HepG2 (cell line): ENCODE results near the gene TRIM67. TPM values are rescaled to one million over a fixed set of nuclear protein-coding genes. Genes with fewer than 3 reads are reported as not detected.

Experiments used
- KDM3A ChIP-seq: IDR thresholded peaks from 2 replicates; pipeline ENCODE4 v1.6.1; 2018; ENCODE audit warnings: low read depth, missing compliant biosample characterization
- ZNF335 ChIP-seq: sonication (generic); formaldehyde crosslinking; IDR thresholded peaks from 2 replicates; pipeline ENCODE4 v1.4.0; 2020; ENCODE audit warnings: missing genetic modification reagents
- ZNF784 ChIP-seq: sonication (generic); formaldehyde crosslinking; IDR thresholded peaks from 2 replicates; pipeline ENCODE4 v1.5.1; 2020; ENCODE audit warnings: missing genetic modification reagents, mild to moderate bottlenecking, borderline replicate concordance
- polyA plus RNA-seq, 8 experiments: library from polyadenylated mRNA; depleted of rRNA in 3 of 8; stranded (reverse) in 7 of 8; unstranded in 1 of 8; fragments of >200 nt; fragmentation: Illumina TruSeq in 4 of 8; extraction: Trizol in 4 of 8; gene quantifications; 2 replicates each; pipeline versions ENCODE4 v1.2.1 to v1.2.3, GENCODE V29; 2011 to 2016; ENCODE audit warnings: low read depth in 4 of 8, missing spikeins in 1 of 8, mixed read lengths in 1 of 8; ENCODE audit not compliant: insufficient read depth in 1 of 8
- total RNA-seq, 5 experiments: library from RNA; depleted of rRNA; stranded (reverse); fragments of >200 nt; fragmentation: Illumina TruSeq; extraction: Trizol; gene quantifications; 2 replicates each; pipeline ENCODE4 v1.2.3, GENCODE V29; 2016; ENCODE audit warnings: low read depth in 1 of 5
- TF ChIP-seq, protein P1 (sequence below): sonication (generic); formaldehyde crosslinking; IDR thresholded peaks from 2 replicates; pipeline ENCODE4 v1.4.0; 2020; ENCODE audit warnings: mild to moderate bottlenecking, missing genetic modification reagents

Gene TRIM67
- total and polyA plus RNA-seq, 2 of the 13 experiments (the other 11 are each of a cell fraction or from before 2014, with no cell fraction given) = not detected

DNA sequence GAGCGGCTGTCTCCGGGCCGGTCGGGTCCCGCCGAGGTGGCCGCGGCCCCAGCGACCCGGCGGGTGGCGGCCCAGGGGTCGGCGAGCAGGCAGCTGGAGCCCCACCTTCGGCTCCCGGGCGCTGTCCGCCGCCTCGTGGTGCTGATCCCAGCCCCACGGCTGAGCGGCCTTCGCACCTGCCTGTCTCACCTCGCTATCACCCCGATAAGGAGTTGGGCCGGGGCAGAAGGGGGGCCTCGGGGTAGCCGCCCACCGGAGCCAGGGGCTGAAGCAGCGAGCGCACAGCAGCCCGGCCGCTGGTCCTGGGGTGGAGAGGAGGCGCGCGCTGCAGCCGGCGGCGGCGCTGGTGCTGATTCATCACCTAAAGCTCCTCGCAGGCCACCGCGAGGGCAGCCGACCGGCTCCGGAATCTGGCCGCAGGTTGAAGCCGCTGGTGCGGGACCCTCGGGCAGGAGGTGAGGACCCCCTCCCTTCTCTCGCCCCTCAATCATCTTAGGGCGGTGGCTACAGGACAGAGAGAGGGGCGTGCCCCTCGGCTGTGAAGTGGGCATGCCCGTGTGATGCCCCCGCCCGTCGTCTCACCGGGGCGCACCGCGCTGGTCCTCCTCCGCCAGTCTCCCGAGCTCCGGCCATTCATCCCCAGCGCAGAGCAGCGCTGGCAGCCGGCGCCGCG, 575 bp downstream of the TRIM67 start (continued):
- TF ChIP-seq, protein P1, sequence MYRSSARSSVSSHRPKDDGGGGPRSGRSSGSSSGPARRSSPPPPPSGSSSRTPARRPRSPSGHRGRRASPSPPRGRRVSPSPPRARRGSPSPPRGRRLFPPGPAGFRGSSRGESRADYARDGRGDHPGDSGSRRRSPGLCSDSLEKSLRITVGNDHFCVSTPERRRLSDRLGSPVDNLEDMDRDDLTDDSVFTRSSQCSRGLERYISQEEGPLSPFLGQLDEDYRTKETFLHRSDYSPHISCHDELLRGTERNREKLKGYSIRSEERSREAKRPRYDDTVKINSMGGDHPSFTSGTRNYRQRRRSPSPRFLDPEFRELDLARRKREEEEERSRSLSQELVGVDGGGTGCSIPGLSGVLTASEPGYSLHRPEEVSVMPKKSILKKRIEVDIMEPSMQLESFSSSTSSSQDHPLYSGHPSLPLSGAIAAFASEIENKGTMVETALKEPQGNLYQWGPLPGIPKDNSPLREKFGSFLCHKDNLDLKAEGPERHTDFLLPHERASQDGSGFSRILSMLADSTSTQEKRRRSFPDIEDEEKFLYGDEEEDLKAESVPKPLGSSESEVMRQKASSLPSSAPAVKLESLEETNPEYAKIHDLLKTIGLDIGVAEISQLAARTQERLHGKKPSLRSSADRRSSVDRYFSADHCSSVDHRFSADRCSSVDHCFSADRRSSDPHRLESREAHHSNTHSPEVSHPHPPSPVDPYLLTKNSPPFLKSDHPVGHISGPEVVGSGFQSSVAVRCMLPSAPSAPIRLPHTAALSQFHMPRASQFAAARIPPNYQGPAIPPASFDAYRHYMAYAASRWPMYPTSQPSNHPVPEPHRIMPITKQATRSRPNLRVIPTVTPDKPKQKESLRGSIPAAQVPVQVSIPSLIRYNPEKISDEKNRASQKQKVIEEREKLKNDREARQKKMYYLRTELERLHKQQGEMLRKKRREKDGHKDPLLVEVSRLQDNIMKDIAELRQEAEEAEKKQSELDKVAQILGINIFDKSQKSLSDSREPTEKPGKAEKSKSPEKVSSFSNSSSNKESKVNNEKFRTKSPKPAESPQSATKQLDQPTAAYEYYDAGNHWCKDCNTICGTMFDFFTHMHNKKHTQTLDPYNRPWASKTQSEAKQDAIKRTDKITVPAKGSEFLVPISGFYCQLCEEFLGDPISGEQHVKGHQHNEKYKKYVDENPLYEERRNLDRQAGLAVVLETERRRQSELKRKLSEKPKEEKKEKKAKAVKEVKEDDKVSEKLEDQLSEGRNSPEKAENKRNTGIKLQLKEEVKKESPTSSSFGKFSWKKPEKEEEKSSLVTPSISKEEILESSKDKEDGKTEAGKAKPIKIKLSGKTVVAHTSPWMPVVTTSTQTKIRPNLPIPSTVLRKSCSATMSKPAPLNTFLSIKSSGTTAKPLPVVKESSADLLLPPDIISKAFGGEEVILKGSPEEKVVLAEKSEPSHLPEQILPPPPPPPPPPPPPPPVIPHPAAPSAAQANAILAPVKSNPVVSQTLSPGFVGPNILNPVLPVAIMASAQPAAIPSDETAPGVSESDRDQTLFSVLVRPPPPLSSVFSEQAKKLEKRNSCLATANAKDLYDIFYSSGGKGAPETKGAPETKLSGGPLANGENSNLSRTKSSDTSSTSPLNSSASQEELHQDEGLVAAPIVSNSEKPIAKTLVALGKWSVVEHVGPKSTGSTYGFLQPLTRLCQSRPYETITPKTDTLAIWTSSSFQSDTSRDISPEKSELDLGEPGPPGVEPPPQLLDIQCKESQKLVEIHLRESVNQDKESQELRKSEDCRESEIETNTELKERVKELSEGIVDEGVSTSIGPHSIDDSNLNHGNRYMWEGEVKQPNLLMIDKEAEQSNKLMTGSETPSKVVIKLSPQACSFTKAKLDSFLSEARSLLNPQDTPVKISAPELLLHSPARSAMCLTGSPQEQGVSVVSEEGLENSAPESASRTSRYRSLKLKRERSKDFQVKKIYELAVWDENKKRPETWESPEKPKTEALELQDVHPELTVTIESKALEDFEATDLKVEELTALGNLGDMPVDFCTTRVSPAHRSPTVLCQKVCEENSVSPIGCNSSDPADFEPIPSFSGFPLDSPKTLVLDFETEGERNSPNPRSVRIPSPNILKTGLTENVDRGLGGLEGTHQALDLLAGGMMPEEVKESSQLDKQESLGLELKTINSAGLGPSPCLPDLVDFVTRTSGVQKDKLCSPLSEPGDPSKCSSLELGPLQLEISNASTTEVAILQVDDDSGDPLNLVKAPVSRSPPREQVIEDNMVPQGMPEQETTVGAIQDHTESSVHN (CRISPR knock-in tag) = no peak
- TF ChIP-seq KDM3A = no peak
- 0 out of 2 replicates have a peak, but pooled peaks have one; percentile 65 for TF ChIP-seq ZNF335 (CRISPR knock-in tag)
- peak; percentile 62; the same call in 1 of the 2 replicates for TF ChIP-seq ZNF784 (CRISPR knock-in tag)
